H1 (cell line): ENCODE results near the gene NPNT. TPM values are rescaled to one million over a fixed set of nuclear protein-coding genes. Genes with fewer than 3 reads are reported as not detected.

Experiments used
- CTCF ChIA-PET: fragments of 300-600 bp; sonication (Branson Sonifier 250); formaldehyde crosslinking; loops from one replicate; lab custom pipeline; 2021; ENCODE audit not compliant: partially characterized antibody; lab: Charles Lee
- POLR2A ChIA-PET: fragments of 300-600 bp; sonication (Branson Sonifier 250); formaldehyde crosslinking; loops from one replicate; lab custom pipeline; 2021; ENCODE audit warnings: inconsistent platforms; ENCODE audit not compliant: partially characterized antibody; lab: Charles Lee
- DNase-seq, 2 experiments: peaks; one replicate each; pipeline versions ENCODE4 v3.0.0 to v3.0.0-alpha.2; 2010 to 2022; ENCODE audit warnings: low spot score in 2 of 2, low read depth in 1 of 2, mixed read lengths in 1 of 2
- FAIRE-seq: peaks from 2 replicates; lab custom pipeline; 2011; peaks lifted over from hg19 to GRCh38; lab: Jason Lieb, UNC
- H2AFZ ChIP-seq: 2 replicates; pipeline ENCODE4 v1.8.1; 2012; ENCODE audit warnings: low read length, inconsistent platforms
- H2AK5ac ChIP-seq: 2 replicates; pipeline ENCODE4 v1.6.1; 2013; ENCODE audit warnings: low read depth, low read length
- H2BK120ac ChIP-seq: replicated peaks from 2 replicates; pipeline ENCODE3; 2013; ENCODE audit warnings: low read depth, low read length, inconsistent platforms
- H2BK12ac ChIP-seq: 2 replicates; pipeline ENCODE4 v1.6.1; 2013; ENCODE audit warnings: low read depth, low read length
- H2BK15ac ChIP-seq: 2 replicates; pipeline ENCODE4 v1.6.1; 2013; ENCODE audit warnings: low read length
- H2BK20ac ChIP-seq: 2 replicates; pipeline ENCODE4 v1.6.1; 2013; ENCODE audit warnings: low read length
- H2BK5ac ChIP-seq: 2 replicates; pipeline ENCODE4 v1.6.1; 2013; ENCODE audit warnings: low read depth, low read length
- H3K14ac ChIP-seq: 2 replicates; pipeline ENCODE4 v1.6.1; 2013; ENCODE audit warnings: inconsistent platforms; ENCODE audit not compliant: insufficient read length
- H3K18ac ChIP-seq: 2 replicates; pipeline ENCODE4 v1.6.1; 2013; ENCODE audit warnings: low read length; ENCODE audit errors: extremely low read depth
- H3K23ac ChIP-seq: 2 replicates; pipeline ENCODE4 v1.6.1; 2013; ENCODE audit warnings: inconsistent platforms; ENCODE audit not compliant: insufficient read length
- H3K23me2 ChIP-seq: 2 replicates; pipeline ENCODE4 v1.6.1; 2013; ENCODE audit warnings: low read depth, low read length
- H3K27ac ChIP-seq: 2 replicates; pipeline ENCODE4 v1.6.1; 2011; ENCODE audit warnings: low read depth, low read length, inconsistent platforms
- H3K27me3 ChIP-seq, 4 experiments: replicated peaks in 1 of 4; 1 replicate in 1 of 4; 2 replicates in 3 of 4; pipeline versions ENCODE4 v1.6.1 to v1.8.1; 2011 to 2013; ENCODE audit warnings: low read length in 3 of 4, mild to moderate bottlenecking in 3 of 4, inconsistent platforms in 2 of 4, mixed read lengths in 2 of 4, moderate library complexity in 1 of 4; ENCODE audit not compliant: control insufficient read depth in 3 of 4, insufficient read depth in 3 of 4; ENCODE audit errors: extremely low read depth in 1 of 4
- H3K36me3 ChIP-seq, 4 experiments: 2 replicates each; pipeline versions ENCODE4 v1.6.1 to v1.8.1; 2011 to 2013; ENCODE audit warnings: mild to moderate bottlenecking in 4 of 4, low read length in 3 of 4, moderate library complexity in 2 of 4, control low read depth in 1 of 4, inconsistent platforms in 1 of 4; ENCODE audit not compliant: insufficient read depth in 4 of 4, control insufficient read depth in 2 of 4
- H3K4ac ChIP-seq: replicated peaks from 2 replicates; pipeline ENCODE3; 2013; ENCODE audit warnings: low read length, low read depth, mixed read lengths, inconsistent platforms; ENCODE audit not compliant: insufficient read length
- H3K4me1 ChIP-seq, 4 experiments: replicated peaks in 1 of 4; 1 replicate in 1 of 4; 2 replicates in 3 of 4; pipeline versions ENCODE4 v1.6.1 to v1.8.1; 2011 to 2013; ENCODE audit warnings: low read length in 3 of 4, inconsistent platforms in 2 of 4, mixed read lengths in 1 of 4; ENCODE audit not compliant: insufficient read depth in 4 of 4, control insufficient read depth in 3 of 4
- H3K4me2 ChIP-seq, 2 experiments: 2 replicates each; pipeline versions ENCODE4 v1.6.1 to v1.8.1; 2011 to 2013; ENCODE audit warnings: low read depth in 2 of 2, low read length in 2 of 2, control low read depth in 1 of 2, inconsistent platforms in 1 of 2, mild to moderate bottlenecking in 1 of 2; ENCODE audit not compliant: insufficient read depth in 1 of 2
- H3K4me3 ChIP-seq, 4 experiments: fragments of 200-600, 300-600 bp in 1 of 4; sonication (generic), shearing (Covaris generic), sonication (Bioruptor Twin) in 1 of 4; 2 replicates each; pipeline versions ENCODE4 v1.5.1 to v1.8.1; 2011 to 2016; ENCODE audit warnings: low read length in 4 of 4, low read depth in 3 of 4, control low read depth in 2 of 4, inconsistent platforms in 2 of 4, mild to moderate bottlenecking in 2 of 4, mixed read lengths in 1 of 4, moderate library complexity in 1 of 4; ENCODE audit not compliant: insufficient read depth in 2 of 4; ENCODE audit errors: extremely low read depth in 1 of 4
- H3K56ac ChIP-seq: replicated peaks from 2 replicates; pipeline ENCODE3; 2013; ENCODE audit warnings: low read depth, mild to moderate bottlenecking, mixed read lengths, low read length, inconsistent platforms; ENCODE audit not compliant: insufficient read length
- H3K79me1 ChIP-seq: 2 replicates; pipeline ENCODE4 v1.6.1; 2013; ENCODE audit warnings: low read depth, low read length, control low read depth
- H3K79me2 ChIP-seq, 2 experiments: 2 replicates each; pipeline versions ENCODE4 v1.6.1 to v1.8.1; 2012 to 2013; ENCODE audit warnings: low read length in 2 of 2, mild to moderate bottlenecking in 2 of 2, inconsistent platforms in 1 of 2; ENCODE audit not compliant: insufficient read depth in 2 of 2, control insufficient read depth in 1 of 2
- H3K9ac ChIP-seq, 4 experiments: replicated peaks in 1 of 4; 1 replicate in 1 of 4; 2 replicates in 3 of 4; pipeline versions ENCODE4 v1.6.1 to v1.8.1; 2011 to 2013; ENCODE audit warnings: low read depth in 3 of 4, low read length in 3 of 4, control low read depth in 2 of 4, mild to moderate bottlenecking in 2 of 4, moderate library complexity in 2 of 4, inconsistent platforms in 1 of 4; ENCODE audit errors: extremely low read depth in 1 of 4
- H3K9me3 ChIP-seq, 2 experiments: 2 replicates each; pipeline versions ENCODE4 v1.6.1 to v1.8.1; 2012 to 2013; ENCODE audit warnings: mild to moderate bottlenecking in 2 of 2, moderate library complexity in 2 of 2, control low read depth in 1 of 2, inconsistent platforms in 1 of 2, low read depth in 1 of 2, low read length in 1 of 2, mixed read lengths in 1 of 2; ENCODE audit not compliant: insufficient read depth in 2 of 2
- H4K20me1 ChIP-seq, 2 experiments: replicated peaks in 1 of 2; 2 replicates each; pipeline versions ENCODE3 to v1.8.1; 2011 to 2013; ENCODE audit warnings: inconsistent platforms in 2 of 2, low read length in 2 of 2, mild to moderate bottlenecking in 1 of 2; ENCODE audit not compliant: insufficient read depth in 2 of 2, control insufficient read depth in 1 of 2
- H4K5ac ChIP-seq: 2 replicates; pipeline ENCODE4 v1.6.1; 2013; ENCODE audit warnings: low read length, low read depth, mixed read lengths, inconsistent platforms; ENCODE audit not compliant: insufficient read length
- H4K8ac ChIP-seq: 2 replicates; pipeline ENCODE4 v1.8.0; 2013; ENCODE audit warnings: mild to moderate bottlenecking, moderate library complexity, low read length, inconsistent platforms; ENCODE audit not compliant: insufficient read depth; ENCODE audit errors: extremely low read depth
- H4K91ac ChIP-seq: replicated peaks from 2 replicates; pipeline ENCODE3; 2013; ENCODE audit warnings: low read length, mixed read lengths, inconsistent platforms; ENCODE audit not compliant: insufficient read length
- RBBP5 ChIP-seq: IDR thresholded peaks from 2 replicates; pipeline ENCODE4 v1.7.1; 2012; ENCODE audit warnings: low read depth, mild to moderate bottlenecking, inconsistent platforms, low read length, moderate library complexity, borderline replicate concordance
- SRF ChIP-seq: IDR thresholded peaks from 2 replicates; pipeline ENCODE4 v1.6.1; 2011; ENCODE audit warnings: mild to moderate bottlenecking, low read depth, low read length, moderate library complexity
- WGBS, 2 experiments: shearing (Covaris generic) in 1 of 2; methylation state at CpG; one replicate each; pipeline versions ENCODE4 v1.1.6 to v1.1.7; 2013 to 2015; ENCODE audit warnings: low lambda C conversion rate in 2 of 2, mixed read lengths in 2 of 2, inconsistent platforms in 1 of 2, low coverage in 1 of 2, missing lambda C conversion rate in 1 of 2; ENCODE audit not compliant: insufficient replicate concordance in 2 of 2, insufficient coverage in 1 of 2, insufficient read length in 1 of 2; ENCODE audit errors: extremely low coverage in 1 of 2, missing lambda C conversion rate in 1 of 2; 5-methylcytosine and 5-hydroxymethylcytosine counted together
- polyA plus RNA-seq, 7 experiments: library from polyadenylated mRNA; depleted of rRNA in 3 of 7; stranded (reverse) in 5 of 7; unstranded in 2 of 7; fragments of >200 nt in 5 of 7; fragments of 200-250 nt in 2 of 7; gene quantifications; 1 replicate in 5 of 7; 2 replicates in 1 of 7; 4 replicates in 1 of 7; pipeline versions ENCODE4 v1.2.1 to v1.2.3, GENCODE V29; 2011 to 2013; ENCODE audit warnings: missing spikeins in 2 of 7, mixed read lengths in 2 of 7
- total RNA-seq: library from RNA; stranded (reverse); fragmentation: NEBNext Ultra II Directional; extraction: Animal tissue kit (Norgen Biotek cat#: 25700); gene quantifications from 2 replicates; pipeline ENCODE4 v1.2.1, GENCODE V29; 2021

NPNT gene
- total and polyA plus RNA-seq, 2 of the 8 experiments (the other 6 are each of a cell fraction or from before 2014, with no cell fraction given) = 0.24 to 0.97 TPM

GRCh38 chr4:105969575-105969974, 74.3 kb downstream of the NPNT start:
- Histone ChIP-seq H2BK5ac (no peak overlapping the region), H3K4ac (no peak overlapping the region), H4K20me1 (no peaks in the 10 kb centered on the region), H3K18ac (no peak overlapping the region), H2BK120ac (no peak overlapping the region), H3K9ac (no peak overlapping the region), H2BK15ac (no peak overlapping the region), H3K14ac (no peak overlapping the region), H3K79me2 (no peaks in the 10 kb centered on the region), H3K56ac (no peak overlapping the region), H4K5ac (no peak overlapping the region), H4K91ac (no peak overlapping the region), H2AK5ac (no peak overlapping the region), H3K4me1 (peaks cover 4 to 18% (median 11%) of the 10 kb centered on the region in 4 experiments; a peak in 6 of 7 replicates), H3K23ac (no peak overlapping the region), H3K4me2 (no peak overlapping the region), H2AFZ (no peak overlapping the region), H3K4me3 (no peak overlapping the region), H3K23me2 (no peaks in the 10 kb centered on the region), H2BK20ac (no peak overlapping the region), H3K36me3 (no peaks in the 10 kb centered on the region), H3K9me3 (no peaks in the 10 kb centered on the region), H3K27ac (no peak overlapping the region), H3K27me3 (no peaks in the 10 kb centered on the region; a peak in 1 of 7 replicates), H4K8ac (no peak overlapping the region), H2BK12ac (no peak overlapping the region), H3K79me1 (no peaks in the 10 kb centered on the region)
- DNase-seq (no peak), FAIRE-seq (no peak)
- WGBS, 2 experiments = 88% methylated on average over 2 of the region's 2 CpGs; no CpG with 5 or more reads in 1 of the 2 experiments
- ChIA-PET CTCF (no interaction called here), POLR2A (no interaction called here)
- TF ChIP-seq SRF (no peak), RBBP5 (no peak)
